ENCODE measurements around the gene SLC25A23.

GRCh38 chr19:6392221-6393073 lies 67.1 kb downstream of the SLC25A23 start:
- TF ChIP-seq EZH2phosphoT487 (IDR thresholded peaks at IDR 0.05; ENCODE audit: borderline replicate concordance), result no peak
- TF ChIP-seq CTCF (conservative IDR thresholded peaks at IDR 0.05; ENCODE audit: low read length), result no peak
